22Rv1 (cell line): ENCODE data around the gene EPB42.

Source experiments
- CTCF ChIP-seq: fragments of 450-650 bp; IDR thresholded peaks from 2 replicates; pipeline ENCODE4 v1.5.1; 2017; ENCODE audit warnings: mild to moderate bottlenecking
- ZFX ChIP-seq: fragments of 450-650 bp; IDR thresholded peaks from 2 replicates; pipeline ENCODE4 v1.6.1; 2017; ENCODE audit warnings: antibody characterized with exemption, borderline replicate concordance

GRCh38 chr15:43246261-43246774, 25.5 kb upstream of the EPB42 start:
- TF ChIP-seq CTCF, result no peak
- TF ChIP-seq ZFX, result no peak
